AG04450 (cell line): ENCODE measurements around the gene MAN1B1. TPM values are rescaled to one million over a fixed set of nuclear protein-coding genes. Genes with fewer than 3 reads are reported as not detected.

Experiments used
- CTCF ChIA-PET: fragments of 300-600, 350-600 bp; formaldehyde crosslinking; extraction: SDS; loops from one replicate; lab custom pipeline; 2022; ENCODE audit warnings: antibody characterized with exemption, inconsistent platforms; lab: Charles Lee
- POLR2A ChIA-PET: fragments of 350-600 bp; formaldehyde crosslinking; extraction: SDS; loops from one replicate; lab custom pipeline; 2021; ENCODE audit warnings: antibody characterized with exemption, inconsistent platforms; lab: Yijun Ruan, JAX
- DNase-seq: peaks from one replicate; pipeline ENCODE4 v3.0.0-alpha.2; 2011; ENCODE audit warnings: low read depth, low spot score
- H3K27ac ChIP-seq: one replicate; pipeline ENCODE4 v1.5.1; 2012; ENCODE audit warnings: low read depth, low read length, control low read depth
- H3K27me3 ChIP-seq: one replicate; pipeline ENCODE4 v1.6.0; 2012; ENCODE audit warnings: low read length; ENCODE audit not compliant: control insufficient read depth, insufficient read depth
- H3K4me3 ChIP-seq: 2 replicates; pipeline ENCODE4 v1.5.1; 2011; ENCODE audit warnings: mild to moderate bottlenecking, low read depth, low read length, control low read depth
- H3K9me3 ChIP-seq: 2 replicates; pipeline ENCODE4 v1.5.1; 2012; ENCODE audit warnings: low read length; ENCODE audit not compliant: control insufficient read depth, insufficient read depth
- polyA minus RNA-seq: library from RNA; depleted of rRNA, polyadenylated mRNA; stranded (reverse); fragments of >200 nt; gene quantifications from 2 replicates; pipeline ENCODE4 v1.2.3, GENCODE V29; 2011; rRNA and poly(A)+ RNA removed
- polyA plus RNA-seq: library from polyadenylated mRNA; depleted of rRNA; stranded (reverse); fragments of >200 nt; gene quantifications from 2 replicates; pipeline ENCODE4 v1.2.3, GENCODE V29; 2011; rRNA removed
- TF ChIP-seq, protein P1 (sequence below): IDR thresholded peaks from 2 replicates; pipeline ENCODE4 v1.5.1; 2011; ENCODE audit warnings: low read depth, low read length, control low read depth, inconsistent platforms

Gene MAN1B1
- polyA plus RNA-seq (40.8 and 50.2 TPM in 2 replicates), polyA minus RNA-seq (34.0 and 46.6 TPM in 2 replicates)

DNA sequence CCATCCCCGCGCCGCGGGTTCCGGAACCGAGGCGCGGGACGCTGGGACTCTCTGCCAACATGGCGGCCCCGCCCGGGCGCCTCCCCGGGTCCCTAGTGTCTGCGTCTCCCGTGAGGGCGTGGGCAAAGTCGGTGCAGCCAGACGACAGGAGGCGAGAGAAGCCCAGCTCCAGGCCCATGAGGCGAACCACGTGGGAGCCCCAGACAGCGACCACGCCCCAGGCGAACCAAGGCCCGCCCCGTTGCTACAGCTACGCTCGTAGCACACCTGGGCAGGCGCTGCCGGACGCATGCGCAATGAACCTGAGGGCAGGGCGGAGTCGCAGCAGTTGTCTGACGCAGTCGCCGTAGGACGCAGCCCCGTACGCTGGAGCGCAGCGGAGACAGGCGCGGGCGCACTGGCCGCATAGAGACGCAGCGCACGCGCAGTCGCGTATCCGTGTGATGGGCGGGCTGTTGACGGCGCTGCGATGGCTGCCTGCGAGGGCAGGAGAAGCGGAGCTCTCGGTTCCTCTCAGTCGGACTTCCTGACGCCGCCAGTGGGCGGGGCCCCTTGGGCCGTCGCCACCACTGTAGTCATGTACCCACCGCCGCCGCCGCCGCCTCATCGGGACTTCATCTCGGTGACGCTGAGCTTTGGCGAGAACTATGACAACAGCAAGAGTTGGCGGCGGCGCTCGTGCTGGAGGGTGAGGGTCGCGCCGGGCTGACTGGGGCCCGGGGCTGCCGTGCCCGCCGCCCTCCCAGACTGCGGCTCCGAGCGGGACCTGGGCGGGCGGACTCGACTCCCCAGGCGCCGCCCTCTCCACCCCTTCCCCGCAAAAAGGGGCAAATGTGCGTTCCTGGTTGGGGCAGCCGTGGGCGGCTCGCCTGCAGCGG lies at the start of gene MAN1B1:
Gene MAN1B1 (plus strand): TSS at position 455 of the 878 bp plus-strand sequence. CDS start 15 bp downstream, at position 470.
- H3K27ac ChIP-seq = peak within 1 kb of the TSS; percentile 75
- H3K4me3 ChIP-seq = peak within 1 kb of the TSS; percentile 76
- POLR2A ChIA-PET = interaction anchor here (0.6 to 2.1 kb wide), 19 partner anchors 9 to 393 kb away, joined by 3 to 12 read pairs (median 4); partner anchors contain the start of genes ANAPC2, NPDC1, RNF224 and SSNA1
- DNase-seq = peak; percentile 97
- H3K9me3 ChIP-seq = no peaks in the 10 kb centered on the region
- H3K27me3 ChIP-seq = no peaks in the 10 kb centered on the region
- TF ChIP-seq, protein P1, sequence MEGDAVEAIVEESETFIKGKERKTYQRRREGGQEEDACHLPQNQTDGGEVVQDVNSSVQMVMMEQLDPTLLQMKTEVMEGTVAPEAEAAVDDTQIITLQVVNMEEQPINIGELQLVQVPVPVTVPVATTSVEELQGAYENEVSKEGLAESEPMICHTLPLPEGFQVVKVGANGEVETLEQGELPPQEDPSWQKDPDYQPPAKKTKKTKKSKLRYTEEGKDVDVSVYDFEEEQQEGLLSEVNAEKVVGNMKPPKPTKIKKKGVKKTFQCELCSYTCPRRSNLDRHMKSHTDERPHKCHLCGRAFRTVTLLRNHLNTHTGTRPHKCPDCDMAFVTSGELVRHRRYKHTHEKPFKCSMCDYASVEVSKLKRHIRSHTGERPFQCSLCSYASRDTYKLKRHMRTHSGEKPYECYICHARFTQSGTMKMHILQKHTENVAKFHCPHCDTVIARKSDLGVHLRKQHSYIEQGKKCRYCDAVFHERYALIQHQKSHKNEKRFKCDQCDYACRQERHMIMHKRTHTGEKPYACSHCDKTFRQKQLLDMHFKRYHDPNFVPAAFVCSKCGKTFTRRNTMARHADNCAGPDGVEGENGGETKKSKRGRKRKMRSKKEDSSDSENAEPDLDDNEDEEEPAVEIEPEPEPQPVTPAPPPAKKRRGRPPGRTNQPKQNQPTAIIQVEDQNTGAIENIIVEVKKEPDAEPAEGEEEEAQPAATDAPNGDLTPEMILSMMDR = no peak
- CTCF ChIA-PET = interaction anchor here (0.6 to 1.7 kb wide), 5 partner anchors 19 to 314 kb away, joined by 4 to 7 read pairs (median 5); no protein-coding TSS in a partner anchor

DNA sequence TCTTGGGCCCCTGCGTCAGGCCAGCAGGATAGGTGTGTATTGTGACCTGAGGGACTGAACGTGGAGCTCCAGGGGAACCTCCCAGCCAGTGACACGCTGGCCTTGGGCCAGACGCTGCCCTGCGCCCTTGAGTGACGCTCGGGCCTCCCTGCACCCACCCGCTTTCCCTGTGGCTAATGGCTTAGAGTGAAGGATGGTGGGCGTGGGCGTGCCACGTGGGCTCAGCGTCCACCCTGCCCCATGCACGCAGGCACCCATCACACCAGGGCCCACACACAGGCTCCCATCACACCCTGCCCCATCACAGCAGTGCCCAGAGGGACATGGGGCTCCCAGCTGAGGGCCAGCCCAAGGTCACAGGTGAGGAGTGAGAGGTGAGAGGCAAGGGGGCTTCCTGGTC lies 49.8 kb upstream of the MAN1B1 start:
- no peaks in the 10 kb centered on the region for H3K27me3 ChIP-seq
- CTCF ChIA-PET = interaction anchor here (3.7 to 5.1 kb wide), 2 partner anchors 90 to 250 kb away, joined by 31 to 105 read pairs; no protein-coding TSS in a partner anchor
- H3K27ac ChIP-seq = no peak overlapping the region
- DNase-seq = no peak
- TF ChIP-seq, protein P1 = no peak
- H3K9me3 ChIP-seq = no peaks in the 10 kb centered on the region; the same call in 1 of the 2 replicates
- POLR2A ChIA-PET = no interaction called here
- H3K4me3 ChIP-seq = no peak overlapping the region

GRCh38 chr9:137037483-137037882 lies 49.3 kb upstream of the MAN1B1 start:
- Histone ChIP-seq H3K9me3 (no peaks in the 10 kb centered on the region; the same call in 1 of the 2 replicates), H3K4me3 (no peak overlapping the region), H3K27me3 (no peaks in the 10 kb centered on the region), H3K27ac (no peak overlapping the region)
- ChIA-PET CTCF (interaction anchor here (0.6 to 5.1 kb wide), 3 partner anchors 33 to 250 kb away, joined by 3 to 105 read pairs (median 31); partner anchors contain the start of gene SAPCD2), POLR2A (no interaction called here)
- no peak for DNase-seq
- TF ChIP-seq, protein P1 = no peak

DNA sequence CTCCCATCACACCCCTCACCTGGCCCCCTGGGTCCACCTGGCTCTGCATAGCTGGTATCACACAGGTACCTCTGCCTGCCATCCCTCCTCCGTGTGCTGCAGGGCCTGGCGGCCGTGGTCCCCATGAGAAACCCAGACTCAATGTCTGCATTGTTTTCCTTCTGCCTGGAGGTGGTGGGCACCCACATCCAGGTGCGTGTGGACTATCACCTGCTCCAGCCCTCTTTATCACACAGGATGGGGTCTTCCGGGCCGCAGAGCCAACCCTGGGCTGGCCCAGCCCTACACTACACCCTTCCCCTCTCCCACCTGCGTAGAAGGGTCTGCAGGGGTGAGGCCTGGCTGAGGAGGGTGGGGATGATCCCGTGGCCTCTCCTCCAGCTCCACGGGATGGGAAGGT lies 47.9 kb upstream of the MAN1B1 start:
- TF ChIP-seq, protein P1 = no peak
- H3K4me3 ChIP-seq = no peak overlapping the region
- H3K27me3 ChIP-seq = no peaks in the 10 kb centered on the region
- ChIA-PET POLR2A (no interaction called here), CTCF (interaction anchor here (1.3 kb wide), 1 partner anchor 25 kb away, joined by 3 read pairs; no protein-coding TSS in a partner anchor)
- H3K27ac ChIP-seq = no peak overlapping the region
- DNase-seq = no peak
- H3K9me3 ChIP-seq = no peaks in the 10 kb centered on the region; the same call in 1 of the 2 replicates
